ENCODE data around the gene CCDC107. TPM values are rescaled to one million over a fixed set of nuclear protein-coding genes. Genes with fewer than 3 reads are reported as not detected.
"Not testable (repeated sequence)": the region's sequence is repeated elsewhere in the genome, so short reads cannot be mapped to it uniquely, and the experiment has no call there.

The CCDC107 gene
- total RNA-seq, 1 experiment from 2014 or later = 11.8 TPM

DNA sequence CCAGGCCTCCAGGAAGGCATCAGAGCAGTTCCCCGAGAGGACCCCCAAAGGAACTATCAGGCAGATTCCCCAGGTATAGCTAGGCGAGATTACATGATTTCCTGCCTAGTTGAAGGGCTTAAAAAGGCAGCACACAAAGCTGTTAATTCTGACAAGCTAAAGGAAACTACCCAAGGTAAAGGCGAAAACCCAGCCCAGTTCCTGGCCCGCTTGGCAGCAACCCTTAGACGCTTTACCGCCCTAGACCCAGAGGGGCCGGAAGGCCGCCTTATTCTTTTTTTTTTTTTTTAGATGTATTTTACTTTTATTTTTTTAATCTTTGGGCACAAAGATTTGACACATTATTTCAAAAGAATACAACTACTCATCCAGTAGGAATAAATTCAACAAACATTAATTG lies 19.3 kb upstream of the CCDC107 start:
- H3K27me3 ChIP-seq (replicated peaks; ENCODE audit: control insufficient read depth, insufficient read depth, low read length); H3K4me1 Mint-ChIP-seq (ENCODE audit: low read depth, unreplicated experiment); H3K9me3 ChIP-seq; CTCF ChIA-PET; H3K27ac Mint-ChIP-seq (ENCODE audit: unreplicated experiment); H3K36me3 Mint-ChIP-seq (ENCODE audit: insufficient read depth, unreplicated experiment); intact Hi-C loops (cut with micrococcal nuclease; ENCODE audit: unreplicated experiment); POLR2A ChIA-PET; BruUV-seq (replicated peaks); DNase-seq; H3K9me3 Mint-ChIP-seq (ENCODE audit: unreplicated experiment); H3K4me3 Mint-ChIP-seq (ENCODE audit: unreplicated experiment); H3K4me1 ChIP-seq; H3K4me3 ChIP-seq (ENCODE audit: low read depth, low read length); H3K36me3 ChIP-seq (ENCODE audit: control insufficient read depth, insufficient read depth, low read length); H3K27me3 Mint-ChIP-seq (ENCODE audit: insufficient read depth, unreplicated experiment): not testable (repeated sequence)

DNA sequence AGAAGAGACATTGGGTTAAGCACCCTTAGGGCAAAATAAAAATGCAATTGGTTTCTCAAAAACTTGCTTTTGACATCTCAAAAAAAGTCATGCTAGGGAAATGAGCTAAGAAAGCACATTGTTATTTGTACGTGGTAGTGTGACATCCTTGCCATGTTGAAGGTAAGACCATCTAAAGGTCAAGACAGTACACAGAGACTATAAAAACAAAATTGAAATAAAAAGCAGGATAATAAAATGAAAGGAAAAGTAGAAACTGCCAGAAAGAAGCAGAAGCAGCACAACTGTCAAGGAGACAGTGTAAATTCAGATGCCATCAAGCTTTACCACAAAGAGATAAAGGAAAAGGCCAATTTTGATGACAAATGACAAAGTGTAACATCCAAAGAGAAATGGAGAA lies 18.9 kb upstream of the CCDC107 start:
- H3K27me3 Mint-ChIP-seq (ENCODE audit: insufficient read depth, unreplicated experiment); H3K27ac Mint-ChIP-seq (ENCODE audit: unreplicated experiment); H3K9me3 ChIP-seq; H3K4me1 ChIP-seq; H3K4me3 ChIP-seq (ENCODE audit: low read depth, low read length); H3K9me3 Mint-ChIP-seq (ENCODE audit: unreplicated experiment); H3K4me1 Mint-ChIP-seq (ENCODE audit: low read depth, unreplicated experiment); BruUV-seq (replicated peaks); H3K4me3 Mint-ChIP-seq (ENCODE audit: unreplicated experiment); POLR2A ChIA-PET; DNase-seq; H3K36me3 Mint-ChIP-seq (ENCODE audit: insufficient read depth, unreplicated experiment); H3K36me3 ChIP-seq (ENCODE audit: control insufficient read depth, insufficient read depth, low read length); CTCF ChIA-PET; intact Hi-C loops (cut with micrococcal nuclease; ENCODE audit: unreplicated experiment); H3K27me3 ChIP-seq (replicated peaks; ENCODE audit: control insufficient read depth, insufficient read depth, low read length): not testable (repeated sequence)

- ChIA-PET CTCF (interaction anchor here (0.5 kb wide), 1 partner anchor 150 kb away, joined by 7 read pairs; the partner anchor contains the start of gene RUSC2), POLR2A (no interaction called here)
- intact Hi-C loops (cut with micrococcal nuclease; ENCODE audit: unreplicated experiment) = no loop called here
Observed at GRCh38 chr9:35639631-35640030, 18.5 kb upstream of the CCDC107 start.

GRCh38 chr9:35640431-35640830 lies 17.7 kb upstream of the CCDC107 start:
- intact Hi-C loops (cut with micrococcal nuclease; ENCODE audit: unreplicated experiment); H3K9me3 ChIP-seq; H3K27me3 ChIP-seq (replicated peaks; ENCODE audit: control insufficient read depth, insufficient read depth, low read length); H3K27me3 Mint-ChIP-seq (ENCODE audit: insufficient read depth, unreplicated experiment); DNase-seq; H3K4me1 ChIP-seq; H3K36me3 Mint-ChIP-seq (ENCODE audit: insufficient read depth, unreplicated experiment); H3K27ac Mint-ChIP-seq (ENCODE audit: unreplicated experiment); H3K4me3 ChIP-seq (ENCODE audit: low read depth, low read length); H3K4me3 Mint-ChIP-seq (ENCODE audit: unreplicated experiment); H3K36me3 ChIP-seq (ENCODE audit: control insufficient read depth, insufficient read depth, low read length); BruUV-seq (replicated peaks); H3K9me3 Mint-ChIP-seq (ENCODE audit: unreplicated experiment); H3K4me1 Mint-ChIP-seq (ENCODE audit: low read depth, unreplicated experiment); CTCF ChIA-PET: not testable (repeated sequence)
- POLR2A ChIA-PET = interaction anchor here (0.7 kb wide), 1 partner anchor 1401 kb away, joined by 3 read pairs; no protein-coding TSS in a partner anchor

More at GRCh38 chr9:35639631-35640030, 18.5 kb upstream of the CCDC107 start:
- BruUV-seq (replicated peaks) = no TSS peak
- no peak for TF ChIP-seq CTCF (IDR thresholded peaks at IDR 0.05; ENCODE audit: insufficient read depth in 1 of 2, low read depth in 1 of 2, low read length in 1 of 2, severe bottlenecking in 1 of 2, unreplicated experiment in 1 of 2)
- Mint-ChIP-seq H3K4me3 (ENCODE audit: unreplicated experiment) (no peak overlapping the region), H3K9me3 (ENCODE audit: unreplicated experiment) (no peaks in the 10 kb centered on the region), H3K36me3 (ENCODE audit: insufficient read depth, unreplicated experiment) (peaks cover 6% of the 10 kb centered on the region), H3K27ac (ENCODE audit: unreplicated experiment) (no peak overlapping the region), H3K27me3 (ENCODE audit: insufficient read depth, unreplicated experiment) (no peaks in the 10 kb centered on the region), H3K4me1 (ENCODE audit: low read depth, unreplicated experiment) (no peaks in the 10 kb centered on the region)
- Histone ChIP-seq H3K27me3 (replicated peaks; ENCODE audit: control insufficient read depth, insufficient read depth, low read length) (no peaks in the 10 kb centered on the region), H3K9me3 (no peaks in the 10 kb centered on the region), H3K4me3 (ENCODE audit: low read depth, low read length) (no peak overlapping the region), H3K4me1 (no peaks in the 10 kb centered on the region), H3K36me3 (ENCODE audit: control insufficient read depth, insufficient read depth, low read length) (no peaks in the 10 kb centered on the region)
- DNase-seq = no peak

- H3K9me3 ChIP-seq; BruUV-seq (replicated peaks); H3K4me1 ChIP-seq; H3K27ac Mint-ChIP-seq (ENCODE audit: unreplicated experiment); intact Hi-C loops (cut with micrococcal nuclease; ENCODE audit: unreplicated experiment); H3K27me3 ChIP-seq (replicated peaks; ENCODE audit: control insufficient read depth, insufficient read depth, low read length); CTCF ChIA-PET; DNase-seq; H3K27me3 Mint-ChIP-seq (ENCODE audit: insufficient read depth, unreplicated experiment); H3K9me3 Mint-ChIP-seq (ENCODE audit: unreplicated experiment); POLR2A ChIA-PET; H3K4me3 Mint-ChIP-seq (ENCODE audit: unreplicated experiment); H3K36me3 ChIP-seq (ENCODE audit: control insufficient read depth, insufficient read depth, low read length); H3K4me3 ChIP-seq (ENCODE audit: low read depth, low read length); H3K4me1 Mint-ChIP-seq (ENCODE audit: low read depth, unreplicated experiment): not testable (repeated sequence)
- peaks cover 12% of the 10 kb centered on the region for H3K36me3 Mint-ChIP-seq (ENCODE audit: insufficient read depth, unreplicated experiment)
Observed at GRCh38 chr9:35641478-35641877, 16.6 kb upstream of the CCDC107 start.

Measured in Caco-2 (cell line).